Suprapubic skin (tissue), 4 donors: ENCODE measurements around the gene LRRC8D. TPM values are rescaled to one million over a fixed set of nuclear protein-coding genes. Genes with fewer than 3 reads are reported as not detected.

Source experiments
- DNase-seq, 2 donors: peaks; one replicate each; pipeline ENCODE4 v3.0.0-alpha.2; 2019; ENCODE audit warnings: low spot score in 2 of 2
- H3K27ac ChIP-seq: fragments of 200-600 bp; sonication (generic); one replicate; pipeline ENCODE4 v1.5.1; 2019
- H3K27me3 ChIP-seq: fragments of 200-600 bp; sonication (generic); one replicate; pipeline ENCODE4 v1.5.1; 2019
- H3K36me3 ChIP-seq: fragments of 200-600 bp; sonication (generic); one replicate; pipeline ENCODE4 v1.5.1; 2019
- H3K4me1 ChIP-seq: fragments of 200-600 bp; sonication (generic); one replicate; pipeline ENCODE4 v1.5.1; 2019
- H3K4me3 ChIP-seq: fragments of 200-600 bp; sonication (generic); one replicate; pipeline ENCODE4 v1.5.1; 2019; ENCODE audit warnings: mild to moderate bottlenecking
- H3K9me3 ChIP-seq: fragments of 200-600 bp; sonication (generic); one replicate; pipeline ENCODE4 v1.5.1; 2019
- EP300 ChIP-seq: sonication (generic); formaldehyde crosslinking; IDR thresholded peaks from one replicate; pipeline ENCODE4 v1.6.1; 2017; ENCODE audit warnings: antibody characterized with exemption
- POLR2A ChIP-seq, 2 donors: fragments of 450-650 bp; IDR thresholded peaks; one replicate each; pipeline ENCODE4 v1.6.1; 2017; ENCODE audit warnings: antibody characterized with exemption in 2 of 2, mild to moderate bottlenecking in 2 of 2, moderate library complexity in 2 of 2
- POLR2AphosphoS5 ChIP-seq, 3 donors: sonication (generic); formaldehyde crosslinking; IDR thresholded peaks; one replicate each; pipeline ENCODE4 v1.6.1; 2017; ENCODE audit warnings: antibody characterized with exemption in 3 of 3
- WGBS: methylation state at CpG from one replicate; pipeline ENCODE4 v1.1.5; 2018; 5-methylcytosine and 5-hydroxymethylcytosine counted together
- total RNA-seq, 4 donors: library from RNA; depleted of rRNA; stranded (reverse); fragments of >200 nt; gene quantifications; one replicate each; pipeline ENCODE4 v1.1.0, GENCODE V29; 2016
- TF ChIP-seq, protein P1 (sequence below), 2 donors: fragments of 200-600 bp in 1 of 2; fragments of 450-650 bp in 1 of 2; sonication (generic) in 1 of 2; IDR thresholded peaks; one replicate each; pipeline ENCODE4 v1.5.1; 2016 to 2019; ENCODE audit warnings: antibody characterized with exemption in 2 of 2, mild to moderate bottlenecking in 1 of 2, moderate library complexity in 1 of 2

The LRRC8D gene
- total RNA-seq, 4 donors from 2014 or later = 11.7 to 24.8 (median 21.6) TPM

DNA sequence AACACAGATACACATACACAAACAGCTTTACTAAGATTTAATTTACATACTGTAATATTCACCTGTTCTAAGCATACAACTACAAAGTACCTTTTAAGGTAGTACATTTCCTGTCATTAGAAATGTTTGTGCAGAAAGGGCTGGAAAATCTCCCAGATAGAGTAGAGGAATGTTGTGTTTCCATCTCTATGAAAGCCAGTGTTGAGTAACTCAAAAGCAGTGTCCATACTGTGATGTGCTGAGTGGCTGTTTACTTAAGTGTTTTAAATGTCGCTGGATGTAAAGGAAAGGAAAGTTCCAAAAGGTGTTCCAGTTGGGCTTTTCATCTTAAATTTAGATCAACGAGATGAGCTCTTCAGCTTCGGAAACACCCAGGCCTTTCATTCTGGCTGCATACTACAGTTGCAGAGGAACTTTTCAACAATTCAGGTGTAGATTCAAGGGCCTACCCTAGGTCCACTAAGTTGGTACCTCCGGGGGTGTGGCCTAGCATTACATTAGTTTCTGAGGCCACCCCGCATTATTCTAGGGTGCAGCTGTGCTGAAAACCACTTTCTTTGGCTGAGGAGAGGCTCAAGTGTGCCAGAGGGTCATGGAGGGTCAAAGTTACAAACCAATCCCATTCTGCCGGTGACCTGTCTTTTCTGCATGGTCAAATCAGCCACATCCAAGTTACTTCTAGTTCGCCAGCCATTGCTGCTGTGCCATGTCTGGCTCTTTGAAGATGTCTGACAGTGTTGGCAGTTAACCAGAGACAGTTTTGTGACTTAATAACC lies 78.1 kb downstream of the LRRC8D start:
- no peak for DNase-seq
- Histone ChIP-seq H3K4me3 (no peak overlapping the region), H3K9me3 (no peaks in the 10 kb centered on the region), H3K4me1 (no peaks in the 10 kb centered on the region), H3K27ac (no peak overlapping the region), H3K27me3 (no peaks in the 10 kb centered on the region), H3K36me3 (no peaks in the 10 kb centered on the region)
- WGBS = 97% methylated on average over 7 of the region's 7 CpGs
- no peak for TF ChIP-seq POLR2A (IDR thresholded peaks at IDR 0.05)
- TF ChIP-seq, protein P1, sequence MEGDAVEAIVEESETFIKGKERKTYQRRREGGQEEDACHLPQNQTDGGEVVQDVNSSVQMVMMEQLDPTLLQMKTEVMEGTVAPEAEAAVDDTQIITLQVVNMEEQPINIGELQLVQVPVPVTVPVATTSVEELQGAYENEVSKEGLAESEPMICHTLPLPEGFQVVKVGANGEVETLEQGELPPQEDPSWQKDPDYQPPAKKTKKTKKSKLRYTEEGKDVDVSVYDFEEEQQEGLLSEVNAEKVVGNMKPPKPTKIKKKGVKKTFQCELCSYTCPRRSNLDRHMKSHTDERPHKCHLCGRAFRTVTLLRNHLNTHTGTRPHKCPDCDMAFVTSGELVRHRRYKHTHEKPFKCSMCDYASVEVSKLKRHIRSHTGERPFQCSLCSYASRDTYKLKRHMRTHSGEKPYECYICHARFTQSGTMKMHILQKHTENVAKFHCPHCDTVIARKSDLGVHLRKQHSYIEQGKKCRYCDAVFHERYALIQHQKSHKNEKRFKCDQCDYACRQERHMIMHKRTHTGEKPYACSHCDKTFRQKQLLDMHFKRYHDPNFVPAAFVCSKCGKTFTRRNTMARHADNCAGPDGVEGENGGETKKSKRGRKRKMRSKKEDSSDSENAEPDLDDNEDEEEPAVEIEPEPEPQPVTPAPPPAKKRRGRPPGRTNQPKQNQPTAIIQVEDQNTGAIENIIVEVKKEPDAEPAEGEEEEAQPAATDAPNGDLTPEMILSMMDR (IDR thresholded peaks at IDR 0.05) = no peak
- TF ChIP-seq EP300 = no peak
- no peak for TF ChIP-seq POLR2AphosphoS5 (IDR thresholded peaks at IDR 0.05)

DNA sequence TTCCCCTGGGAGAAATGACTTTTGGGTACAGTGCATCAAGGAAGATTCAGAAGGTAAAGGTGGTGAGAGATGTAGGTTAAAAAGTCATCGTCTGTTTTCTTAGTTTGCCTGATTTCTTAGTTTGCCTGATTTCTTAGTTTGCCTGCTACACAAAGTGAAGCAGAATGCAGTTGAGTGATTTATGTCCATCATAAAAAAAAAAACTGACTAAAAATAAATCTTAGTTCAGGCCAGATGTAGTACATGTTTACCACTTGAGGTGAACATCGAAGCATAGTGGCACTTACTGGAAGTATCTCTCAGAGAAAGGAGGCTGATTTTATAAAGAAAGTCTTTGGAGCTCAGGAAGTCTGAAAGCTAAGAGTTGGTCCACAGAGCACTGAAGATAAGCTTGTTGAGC lies 79.5 kb downstream of the LRRC8D start:
- TF ChIP-seq, protein P1 (IDR thresholded peaks at IDR 0.05) = no peak
- TF ChIP-seq EP300 (no peak), POLR2A (IDR thresholded peaks at IDR 0.05) (no peak), POLR2AphosphoS5 (IDR thresholded peaks at IDR 0.05) (no peak)
- H3K4me1 ChIP-seq = no peaks in the 10 kb centered on the region
- no peak overlapping the region for H3K27ac ChIP-seq
- no peaks in the 10 kb centered on the region for H3K9me3 ChIP-seq
- H3K27me3 ChIP-seq = no peaks in the 10 kb centered on the region
- no peak for DNase-seq
- H3K36me3 ChIP-seq = no peaks in the 10 kb centered on the region
- WGBS = 73% methylated on average over 2 of the region's 2 CpGs
- no peak overlapping the region for H3K4me3 ChIP-seq

DNA sequence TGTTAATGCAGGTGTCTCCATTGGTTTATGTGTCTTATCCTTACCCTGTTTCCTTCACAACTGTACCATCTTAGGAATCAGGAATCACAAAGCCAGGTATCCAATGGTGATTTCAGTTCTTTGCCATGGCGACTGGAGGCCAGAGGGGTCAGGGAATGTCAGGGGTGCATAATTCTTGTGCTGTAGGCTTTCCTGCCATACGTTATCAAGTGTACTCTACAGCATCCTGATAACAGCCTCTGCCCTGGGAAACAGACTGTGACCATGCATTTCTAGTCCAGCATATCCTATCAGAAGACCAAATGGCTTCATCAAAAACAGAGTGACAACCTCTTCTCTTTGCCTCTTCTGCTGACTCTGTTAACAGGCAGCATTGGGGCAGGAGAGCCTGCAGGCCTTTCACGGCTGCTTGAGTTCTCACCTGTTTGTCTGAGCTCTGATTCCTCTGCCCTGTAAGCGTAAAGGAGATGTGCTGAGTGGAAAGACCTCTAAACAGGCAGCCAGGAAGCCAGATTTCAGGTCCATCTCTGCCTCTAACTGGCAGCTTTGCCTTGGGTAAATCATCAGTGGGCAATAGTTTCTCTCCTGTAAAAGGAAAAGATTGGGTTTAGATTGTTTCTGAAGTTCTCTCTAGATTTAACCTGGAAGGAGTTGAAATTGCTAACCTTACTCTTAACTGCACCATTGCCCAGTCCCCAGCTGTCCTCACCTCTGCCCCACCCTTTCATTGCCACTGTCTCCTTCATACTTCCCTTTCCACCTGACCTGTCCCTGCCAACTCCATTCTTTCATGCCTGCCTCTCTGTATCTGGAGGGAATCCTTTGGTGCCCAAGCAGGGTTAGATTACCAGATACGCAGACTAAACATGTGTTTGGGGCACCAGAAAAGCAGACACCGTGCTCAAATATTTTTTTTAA lies 80.2 kb downstream of the LRRC8D start:
- H3K4me3 ChIP-seq = no peak overlapping the region
- H3K9me3 ChIP-seq = no peaks in the 10 kb centered on the region
- no peak for DNase-seq
- no peaks in the 10 kb centered on the region for H3K36me3 ChIP-seq
- TF ChIP-seq EP300 = no peak
- no peak for TF ChIP-seq POLR2A (IDR thresholded peaks at IDR 0.05)
- no peak for TF ChIP-seq POLR2AphosphoS5 (IDR thresholded peaks at IDR 0.05)
- TF ChIP-seq, protein P1 (IDR thresholded peaks at IDR 0.05) = no peak
- H3K27me3 ChIP-seq = no peaks in the 10 kb centered on the region
- 93% methylated on average over 6 of the region's 6 CpGs for WGBS
- no peaks in the 10 kb centered on the region for H3K4me1 ChIP-seq
- no peak overlapping the region for H3K27ac ChIP-seq

DNA sequence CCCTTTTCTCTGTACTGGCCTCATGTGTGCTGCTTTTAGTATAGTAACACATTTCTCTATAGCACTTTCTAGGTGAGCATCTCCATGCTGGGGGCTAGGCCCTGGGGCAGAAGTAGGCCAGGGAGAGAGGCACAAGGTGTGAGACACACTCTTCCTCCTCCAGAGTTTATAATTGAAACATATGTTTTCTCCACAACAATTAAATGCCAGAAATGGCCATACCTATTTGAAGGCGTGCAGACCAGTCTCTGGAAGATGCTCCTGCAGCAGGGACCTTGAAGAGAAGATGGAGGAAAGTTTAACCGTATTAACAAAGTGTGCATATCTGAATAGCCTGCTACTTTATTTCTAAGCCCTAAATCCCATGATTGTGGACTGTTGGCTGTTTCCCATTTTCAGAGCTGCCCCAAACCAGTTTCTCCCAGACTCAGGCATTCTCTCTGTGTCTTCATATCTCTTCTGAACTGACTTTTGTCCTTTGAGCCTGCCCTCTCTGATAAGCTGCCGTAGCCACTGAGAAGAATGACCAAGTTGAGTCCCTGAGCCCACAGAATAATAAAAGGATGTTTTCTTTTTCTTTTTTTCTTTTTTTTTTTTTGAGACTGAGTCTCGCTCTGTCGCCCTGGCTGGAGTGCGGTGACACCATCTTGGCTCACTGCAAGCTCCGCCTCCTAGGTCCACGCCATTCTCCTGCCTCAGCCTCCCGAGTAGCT lies 81.3 kb downstream of the LRRC8D start:
- H3K9me3 ChIP-seq = no peaks in the 10 kb centered on the region
- WGBS = 98% methylated on average over 9 of the region's 9 CpGs
- peaks cover 9% of the 10 kb centered on the region for H3K4me1 ChIP-seq
- no peak overlapping the region for H3K27ac ChIP-seq
- no peak for DNase-seq
- H3K27me3 ChIP-seq = no peaks in the 10 kb centered on the region
- H3K4me3 ChIP-seq = no peak overlapping the region
- H3K36me3 ChIP-seq = no peaks in the 10 kb centered on the region
- TF ChIP-seq, protein P1 (IDR thresholded peaks at IDR 0.05) = no peak
- no peak for TF ChIP-seq POLR2A (IDR thresholded peaks at IDR 0.05)
- TF ChIP-seq POLR2AphosphoS5 (IDR thresholded peaks at IDR 0.05) = no peak
- TF ChIP-seq EP300 = no peak
